ENCODE measurements around the gene OAF. TPM values are rescaled to one million over a fixed set of nuclear protein-coding genes. Genes with fewer than 3 reads are reported as not detected.

Gene OAF
- total RNA-seq, 4 donors from 2014 or later: 29.2 to 90.1 (median 44.6) TPM

DNA sequence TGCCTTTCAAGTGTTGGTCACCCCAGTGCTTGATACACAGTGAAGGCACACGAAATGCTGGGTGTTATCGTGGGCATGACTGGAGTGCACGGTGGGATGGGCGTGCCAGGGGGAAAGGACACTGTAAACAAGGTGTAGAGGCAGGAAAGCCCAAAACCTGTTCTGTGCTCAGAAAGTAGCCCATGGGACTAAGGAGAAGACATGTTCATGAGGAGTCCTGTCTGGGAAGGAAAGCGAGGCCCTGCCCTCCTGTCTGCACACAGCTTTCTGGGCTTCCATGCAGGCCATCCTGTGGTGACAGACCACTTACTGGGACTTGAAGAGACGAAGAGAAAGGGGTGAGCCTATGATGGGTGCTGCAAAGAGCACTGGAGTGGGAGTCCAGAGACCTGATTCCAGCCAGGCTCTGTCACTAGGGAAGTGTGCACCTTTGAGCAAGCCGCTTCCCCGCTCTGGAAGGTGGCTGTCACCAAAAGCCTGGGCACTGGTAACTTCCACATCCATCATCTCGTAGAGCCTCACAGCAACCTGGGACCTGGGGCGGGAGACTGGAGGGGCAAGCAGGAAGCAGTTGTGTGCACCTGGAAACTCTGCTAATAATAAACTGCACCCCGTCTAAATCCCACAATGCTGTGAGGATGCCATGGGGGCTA, 28.3 kb downstream of the OAF start:
- no peak for DNase-seq
- intact Hi-C loops (cut with DNase I; ENCODE audit: low total_unique reads): loop anchor here (5.0 kb wide), 1 partner anchor 63 kb away; no protein-coding TSS in a partner anchor
- TF ChIP-seq, protein P1, sequence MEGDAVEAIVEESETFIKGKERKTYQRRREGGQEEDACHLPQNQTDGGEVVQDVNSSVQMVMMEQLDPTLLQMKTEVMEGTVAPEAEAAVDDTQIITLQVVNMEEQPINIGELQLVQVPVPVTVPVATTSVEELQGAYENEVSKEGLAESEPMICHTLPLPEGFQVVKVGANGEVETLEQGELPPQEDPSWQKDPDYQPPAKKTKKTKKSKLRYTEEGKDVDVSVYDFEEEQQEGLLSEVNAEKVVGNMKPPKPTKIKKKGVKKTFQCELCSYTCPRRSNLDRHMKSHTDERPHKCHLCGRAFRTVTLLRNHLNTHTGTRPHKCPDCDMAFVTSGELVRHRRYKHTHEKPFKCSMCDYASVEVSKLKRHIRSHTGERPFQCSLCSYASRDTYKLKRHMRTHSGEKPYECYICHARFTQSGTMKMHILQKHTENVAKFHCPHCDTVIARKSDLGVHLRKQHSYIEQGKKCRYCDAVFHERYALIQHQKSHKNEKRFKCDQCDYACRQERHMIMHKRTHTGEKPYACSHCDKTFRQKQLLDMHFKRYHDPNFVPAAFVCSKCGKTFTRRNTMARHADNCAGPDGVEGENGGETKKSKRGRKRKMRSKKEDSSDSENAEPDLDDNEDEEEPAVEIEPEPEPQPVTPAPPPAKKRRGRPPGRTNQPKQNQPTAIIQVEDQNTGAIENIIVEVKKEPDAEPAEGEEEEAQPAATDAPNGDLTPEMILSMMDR (IDR thresholded peaks at IDR 0.05): no peak
- no peak for TF ChIP-seq POLR2A (IDR thresholded peaks at IDR 0.05)

DNA sequence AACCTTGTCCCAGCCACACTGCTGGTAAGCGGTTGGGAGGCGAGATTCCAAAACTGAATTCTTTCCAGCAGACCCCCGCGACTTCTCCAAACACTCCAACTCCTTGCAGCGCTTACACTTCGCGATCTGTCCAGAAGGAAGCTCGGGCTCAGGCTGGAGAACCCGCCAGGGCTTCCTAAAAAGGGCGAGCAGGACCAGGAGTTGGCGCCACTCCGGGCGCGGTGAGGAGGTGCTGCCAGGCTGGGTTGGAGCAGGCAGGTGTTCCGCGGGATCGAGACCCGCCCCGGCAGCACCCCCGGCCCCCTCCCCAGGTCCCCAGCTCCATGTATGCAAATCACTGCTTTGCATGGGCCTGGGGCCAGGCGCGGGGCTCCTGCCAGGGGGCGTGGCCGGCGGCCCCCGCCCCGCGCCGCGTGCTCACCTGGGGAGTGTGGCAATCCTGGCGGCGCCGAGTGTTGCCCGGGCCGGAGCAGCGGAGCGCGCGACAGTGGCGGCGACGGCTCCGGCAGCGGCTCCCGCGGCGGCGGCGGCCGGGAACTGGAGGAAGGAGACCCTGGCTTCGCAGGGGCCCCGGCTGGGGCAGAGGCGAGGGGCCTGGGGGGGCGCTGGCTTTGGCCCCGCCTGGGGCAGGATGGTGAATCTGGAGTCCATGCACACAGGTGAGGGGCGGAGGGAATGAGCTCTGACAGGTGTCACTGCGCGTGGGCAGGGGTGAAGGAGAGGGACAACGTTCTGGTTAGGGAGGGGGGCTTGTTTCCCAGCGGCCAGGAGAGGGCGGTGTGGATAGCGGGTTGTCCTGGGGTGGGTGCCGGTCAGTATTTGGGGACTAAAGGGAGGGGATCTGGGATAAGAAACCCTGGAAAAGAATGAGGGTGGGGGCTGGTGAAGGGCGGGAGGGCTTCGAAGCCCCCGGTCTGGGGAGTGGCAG, 29.1 kb downstream of the OAF start, which contains the start of gene POU2F3:
Gene POU2F3 (plus strand): TSS at position 428 of the 928 bp plus-strand sequence. CDS start 204 bp downstream, at position 632.
- H3K4me1 ChIP-seq: peaks cover 0 to 4% of the 10 kb centered on the region in 2 donors
- peaks cover 0 to 12% of the 10 kb centered on the region in 2 donors for H3K27me3 ChIP-seq
- no peaks in the 10 kb centered on the region for H3K36me3 ChIP-seq
- no peak within 1 kb of the TSS for H3K27ac ChIP-seq
- intact Hi-C loops (cut with DNase I; ENCODE audit: low total_unique reads): loop anchor here (5.0 kb wide), 1 partner anchor 62 kb away; no protein-coding TSS in a partner anchor
- DNase-seq: no peak
- H3K4me3 ChIP-seq: no peak within 1 kb of the TSS
- TF ChIP-seq POLR2A (IDR thresholded peaks at IDR 0.05): no peak
- TF ChIP-seq, protein P1 (IDR thresholded peaks at IDR 0.05): no peak
- H3K9me3 ChIP-seq: no peaks in the 10 kb centered on the region

More for the DNA sequence above, 28.3 kb downstream of the OAF start:
- no peak overlapping the region for H3K27ac ChIP-seq
- H3K9me3 ChIP-seq: no peaks in the 10 kb centered on the region
- no peak overlapping the region for H3K4me3 ChIP-seq
- H3K4me1 ChIP-seq: peaks cover 0 to 4% of the 10 kb centered on the region in 2 donors
- peaks cover 0 to 12% of the 10 kb centered on the region in 2 donors for H3K27me3 ChIP-seq
- H3K36me3 ChIP-seq: no peaks in the 10 kb centered on the region

DNA sequence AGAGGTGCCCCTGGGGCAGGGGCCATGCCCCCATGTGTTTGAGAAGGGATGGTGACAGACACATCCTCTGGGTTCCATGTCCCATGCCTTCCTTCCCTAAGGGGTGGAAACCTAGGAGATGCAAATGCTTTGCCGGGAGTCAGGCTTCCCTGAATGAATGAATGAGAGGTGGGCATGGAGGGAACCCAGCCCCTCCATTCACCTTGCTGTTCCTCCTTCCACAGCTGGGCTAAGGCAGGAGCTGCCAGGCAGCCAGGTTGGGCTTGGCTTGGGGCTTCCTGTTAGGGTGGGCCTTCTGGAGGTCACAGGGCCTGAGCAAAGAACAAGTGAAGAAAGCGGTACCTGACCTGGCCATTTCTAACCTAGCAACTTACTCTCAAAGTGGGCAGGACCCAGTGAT, 30.0 kb downstream of the OAF start:
- H3K9me3 ChIP-seq: no peaks in the 10 kb centered on the region
- H3K4me3 ChIP-seq: no peak overlapping the region
- H3K27ac ChIP-seq: no peak overlapping the region
- intact Hi-C loops (cut with DNase I; ENCODE audit: low total_unique reads): no loop called here
- TF ChIP-seq, protein P1 (IDR thresholded peaks at IDR 0.05): no peak
- TF ChIP-seq POLR2A (IDR thresholded peaks at IDR 0.05): no peak
- peaks cover 0 to 12% of the 10 kb centered on the region in 2 donors for H3K27me3 ChIP-seq
- H3K36me3 ChIP-seq: no peaks in the 10 kb centered on the region
- no peak for DNase-seq
- H3K4me1 ChIP-seq: peaks cover 0 to 4% of the 10 kb centered on the region in 2 donors

DNA sequence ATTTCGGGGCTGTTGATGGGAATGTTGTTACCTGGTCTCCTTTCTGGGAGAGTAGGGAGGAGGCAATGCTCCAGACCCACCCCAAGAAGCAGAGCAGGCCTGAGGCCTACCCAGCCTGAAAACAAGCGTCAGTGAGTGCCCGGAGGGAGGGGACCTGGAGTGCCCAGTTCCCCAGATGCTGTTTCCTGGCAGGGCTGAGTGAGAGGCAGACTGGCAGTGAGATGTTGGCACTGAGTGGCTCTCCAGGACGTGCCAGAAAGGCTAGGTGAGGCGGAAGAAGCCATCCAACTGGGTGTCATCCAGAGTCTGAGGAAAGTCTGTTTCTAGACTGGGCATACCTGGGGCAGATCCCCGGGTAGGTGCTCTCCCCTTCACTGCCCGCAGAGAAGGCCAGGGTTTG, 30.4 kb downstream of the OAF start:
- no peak for DNase-seq
- intact Hi-C loops (cut with DNase I; ENCODE audit: low total_unique reads): no loop called here
- Histone ChIP-seq H3K4me1 (peaks cover 0 to 4% of the 10 kb centered on the region in 2 donors), H3K27ac (no peak overlapping the region), H3K9me3 (no peaks in the 10 kb centered on the region), H3K27me3 (peaks cover 0 to 12% of the 10 kb centered on the region in 2 donors), H3K36me3 (no peaks in the 10 kb centered on the region), H3K4me3 (no peak overlapping the region)
- TF ChIP-seq, protein P1 (IDR thresholded peaks at IDR 0.05): no peak
- TF ChIP-seq POLR2A (IDR thresholded peaks at IDR 0.05): no peak

All from uterus (tissue), 4 donors.